MCF 10A (cell line): ENCODE measurements around the gene EFNB1. TPM values are rescaled to one million over a fixed set of nuclear protein-coding genes. Genes with fewer than 3 reads are reported as not detected.

Source experiments
- BruUV-seq: library from RNA; stranded (reverse); fragments of 400-500 nt; replicated peaks from 2 replicates; lab custom pipeline; 2021; lab: Mats Ljungman, UMichigan
- CTCF ChIA-PET: fragments of 300-600 bp; sonication (Branson Sonifier 250); formaldehyde crosslinking; extraction: SDS; loops from one replicate; lab custom pipeline; 2021; ENCODE audit warnings: antibody characterized with exemption, inconsistent platforms; lab: Yijun Ruan, JAX
- POLR2A ChIA-PET: fragments of 300-600, 350-650 bp; sonication (Branson Sonifier 250); formaldehyde crosslinking; extraction: SDS; loops from one replicate; lab custom pipeline; 2020; ENCODE audit warnings: antibody characterized with exemption, inconsistent platforms; lab: Yijun Ruan, JAX
- DNase-seq: peaks from one replicate; pipeline ENCODE4 v3.0.0-alpha.2; 2018; ENCODE audit not compliant: unreplicated experiment
- H3K27ac Mint-ChIP-seq: one replicate; pipeline ENCODE4 v1.8.0; 2022; ENCODE audit warnings: mild to moderate bottlenecking, low read depth, mixed read lengths; ENCODE audit not compliant: unreplicated experiment
- H3K27me3 Mint-ChIP-seq: one replicate; pipeline ENCODE4 v1.8.0; 2022; ENCODE audit warnings: mixed read lengths; ENCODE audit not compliant: insufficient read depth, unreplicated experiment
- H3K36me3 Mint-ChIP-seq: one replicate; pipeline ENCODE4 v1.8.0; 2022; ENCODE audit warnings: mild to moderate bottlenecking, moderate library complexity, mixed read lengths; ENCODE audit not compliant: insufficient read depth, unreplicated experiment
- H3K4me1 Mint-ChIP-seq: one replicate; pipeline ENCODE4 v1.8.0; 2022; ENCODE audit warnings: mixed read lengths; ENCODE audit not compliant: insufficient read depth, unreplicated experiment
- H3K4me3 Mint-ChIP-seq: one replicate; pipeline ENCODE4 v1.8.0; 2022; ENCODE audit warnings: mild to moderate bottlenecking, moderate library complexity, mixed read lengths; ENCODE audit not compliant: unreplicated experiment
- H3K9me3 Mint-ChIP-seq: one replicate; pipeline ENCODE4 v1.8.0; 2022; ENCODE audit warnings: mixed read lengths; ENCODE audit not compliant: unreplicated experiment
- CTCF ChIP-seq: fragments of 200-600 bp; IDR thresholded peaks from one replicate; pipeline ENCODE4 v1.8.0; 2022; ENCODE audit warnings: antibody characterized with exemption, mild to moderate bottlenecking; ENCODE audit not compliant: unreplicated experiment
- intact Hi-C: fragments of 100-400 bp; cut with micrococcal nuclease; formaldehyde crosslinking; loops from 2 replicates; pipeline ENCODE4 v1.14.1; 2022
- total RNA-seq: library from RNA; stranded (reverse); gene quantifications from 2 replicates; pipeline ENCODE4 v1.2.3, GENCODE V29; 2022

EFNB1 gene
- total RNA-seq, 1 experiment from 2014 or later = 42.9 TPM

GRCh38 chrX:68852046-68852445, 23.2 kb downstream of the EFNB1 start:
- no peak overlapping the region for H3K27ac Mint-ChIP-seq
- intact Hi-C loops = no loop called here
- POLR2A ChIA-PET = no interaction called here

GRCh38 chrX:68853665-68854251, 24.9 kb downstream of the EFNB1 start:
- ChIA-PET POLR2A (interaction anchor here (1.2 kb wide), 1 partner anchor 7 kb away, joined by 3 read pairs; no protein-coding TSS in a partner anchor), CTCF (no interaction called here)
- H3K4me3 Mint-ChIP-seq = no peak overlapping the region
- no peak overlapping the region for H3K27ac Mint-ChIP-seq
- intact Hi-C loops = no loop called here
- no TSS peak for BruUV-seq
- H3K4me1 Mint-ChIP-seq = no peaks in the 10 kb centered on the region
- peaks cover 73% of the 10 kb centered on the region for H3K27me3 Mint-ChIP-seq
- TF ChIP-seq CTCF = no peak
- H3K36me3 Mint-ChIP-seq = no peaks in the 10 kb centered on the region
- DNase-seq = no peak
- no peaks in the 10 kb centered on the region for H3K9me3 Mint-ChIP-seq

More at GRCh38 chrX:68852046-68852445, 23.2 kb downstream of the EFNB1 start:
- Mint-ChIP-seq H3K9me3 (no peaks in the 10 kb centered on the region), H3K4me1 (no peaks in the 10 kb centered on the region), H3K36me3 (no peaks in the 10 kb centered on the region), H3K27me3 (peaks cover 74% of the 10 kb centered on the region), H3K4me3 (no peak overlapping the region)
- no peak for TF ChIP-seq CTCF
- no TSS peak for BruUV-seq
- CTCF ChIA-PET = interaction anchor here (0.8 to 1.2 kb wide), 3 partner anchors 17 to 25 kb away, joined by 3 to 5 read pairs (median 3); partner anchors contain the start of gene EFNB1
- no peak for DNase-seq

DNA sequence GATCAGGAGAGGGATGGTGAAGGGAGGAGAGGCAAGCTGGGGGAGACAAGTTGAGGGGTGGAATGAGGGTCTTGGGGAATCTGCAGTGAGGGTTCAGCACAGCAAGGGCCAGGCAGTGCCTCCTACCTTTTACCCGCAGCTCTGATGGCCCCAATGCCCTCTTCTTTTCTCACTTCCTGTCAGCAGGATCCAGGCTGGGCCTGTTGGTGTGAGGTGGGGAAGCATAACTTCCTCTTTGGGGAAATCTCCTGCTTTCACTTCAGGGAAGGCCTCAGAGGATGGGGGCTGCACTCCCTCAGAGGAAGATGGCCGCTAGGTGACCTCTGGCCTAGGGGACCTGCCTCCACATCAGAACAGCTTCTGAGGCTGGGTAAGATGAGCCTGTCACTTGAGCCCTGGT, 36.5 kb downstream of the EFNB1 start:
- ChIA-PET CTCF (no interaction called here), POLR2A (interaction anchor here (0.8 kb wide), 1 partner anchor 14 kb away, joined by 3 read pairs; no protein-coding TSS in a partner anchor)
- Mint-ChIP-seq H3K36me3 (no peaks in the 10 kb centered on the region), H3K4me3 (no peak overlapping the region), H3K27ac (no peak overlapping the region), H3K4me1 (no peaks in the 10 kb centered on the region), H3K9me3 (no peaks in the 10 kb centered on the region), H3K27me3 (peaks cover 82% of the 10 kb centered on the region)
- intact Hi-C loops = no loop called here
- TF ChIP-seq CTCF = no peak
- no TSS peak for BruUV-seq
- DNase-seq = no peak

DNA sequence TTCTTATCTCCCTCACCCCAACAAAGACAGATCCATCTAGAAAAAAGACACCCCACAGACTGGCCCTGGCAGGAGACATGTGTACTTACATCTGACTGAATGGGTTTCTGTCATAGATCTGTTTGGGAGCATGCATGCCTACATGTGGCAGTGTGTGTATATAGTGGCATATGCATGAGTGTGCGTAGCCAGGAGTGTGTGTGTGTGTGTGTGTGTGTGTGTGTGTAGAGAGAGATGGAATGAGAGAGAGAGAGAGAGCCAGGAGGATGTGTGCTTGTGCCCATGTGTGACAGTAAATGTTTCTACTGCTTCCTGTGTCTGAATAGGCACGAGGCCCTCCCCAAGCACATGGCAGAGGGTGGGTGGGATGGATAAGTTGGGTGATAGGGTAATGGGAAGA, 37.1 kb downstream of the EFNB1 start:
- Mint-ChIP-seq H3K36me3 (no peaks in the 10 kb centered on the region), H3K4me1 (no peaks in the 10 kb centered on the region), H3K27ac (no peak overlapping the region), H3K27me3 (peaks cover 89% of the 10 kb centered on the region), H3K4me3 (no peak overlapping the region), H3K9me3 (no peaks in the 10 kb centered on the region)
- no peak for DNase-seq
- ChIA-PET CTCF (no interaction called here), POLR2A (no interaction called here)
- no peak for TF ChIP-seq CTCF
- intact Hi-C loops = no loop called here
- BruUV-seq = no TSS peak
